ENCODE results near the gene NPRL2. TPM values are rescaled to one million over a fixed set of nuclear protein-coding genes. Genes with fewer than 3 reads are reported as not detected.
A peak's percentile ranks its signal among the peaks of the same experiment; 100 is the strongest.

Gene NPRL2
- total and polyA plus RNA-seq, 9 of the 15 experiments (the other 6 are each of a cell fraction or from before 2014, with no cell fraction given): 17.4 to 40.4 (median 24.4) TPM

- TF ChIP-seq FOXO4 (CRISPR knock-in tag; IDR thresholded peaks at IDR 0.05): no peak
- no peak for TF ChIP-seq FOXP4 (CRISPR knock-in tag; IDR thresholded peaks at IDR 0.05; ENCODE audit: borderline replicate concordance)
- no peak for TF ChIP-seq TEAD4 (IDR thresholded peaks at IDR 0.05; ENCODE audit: low read length)
- no peak for TF ChIP-seq TEAD4 (CRISPR knock-in tag; IDR thresholded peaks at IDR 0.05; ENCODE audit: borderline replicate concordance)
- TF ChIP-seq TOE1 (IDR thresholded peaks at IDR 0.05; ENCODE audit: borderline replicate concordance): no peak
- TF ChIP-seq TOE1 (CRISPR knock-in tag; IDR thresholded peaks at IDR 0.05; ENCODE audit: borderline replicate concordance, low read depth): no peak
- peak; percentile 2; the same call in 1 of the 2 replicates for TF ChIP-seq ESRRA (IDR thresholded peaks at IDR 0.05; ENCODE audit: borderline replicate concordance, low read depth)
- TF ChIP-seq TBP (optimal IDR thresholded peaks at IDR 0.05; ENCODE audit: low read depth, low read length): peak; percentile 43
- TF ChIP-seq CTBP1 (IDR thresholded peaks at IDR 0.05; ENCODE audit: borderline replicate concordance): peak; percentile 84
- TF ChIP-seq PHTF2 (CRISPR knock-in tag; IDR thresholded peaks at IDR 0.05): no peak
- no peak for TF ChIP-seq ZNF592 (IDR thresholded peaks at IDR 0.05)
- no peak for TF ChIP-seq ERF (CRISPR knock-in tag; IDR thresholded peaks at IDR 0.05)
- no peak for TF ChIP-seq ESRRB (CRISPR knock-in tag; IDR thresholded peaks at IDR 0.05; ENCODE audit: borderline replicate concordance)
- TF ChIP-seq ZFP1 (CRISPR knock-in tag; IDR thresholded peaks at IDR 0.05): no peak
- no peak for TF ChIP-seq GTF3C2 (IDR thresholded peaks at IDR 0.05; ENCODE audit: borderline replicate concordance, extremely low read depth, insufficient read length)
- no peak for TF ChIP-seq MIER1 (IDR thresholded peaks at IDR 0.05; ENCODE audit: low read depth)
Measured at GRCh38 chr3:50337175-50337861, 13.3 kb downstream of the NPRL2 start (continued).

Data from K562 (cell line).